AML-193 (cell line): ENCODE data around the gene ADRM1.

ENCODE experiments used
- DNase-seq, 2 experiments: peaks; one replicate each; lab custom pipeline; 2025; lab: John Stamatoyannopoulos, UW

The ADRM1 gene

GRCh38 chr20:62298577-62299249 is 4.1 kb upstream of the ADRM1 start:
- DNase-seq, result no peak

DNA sequence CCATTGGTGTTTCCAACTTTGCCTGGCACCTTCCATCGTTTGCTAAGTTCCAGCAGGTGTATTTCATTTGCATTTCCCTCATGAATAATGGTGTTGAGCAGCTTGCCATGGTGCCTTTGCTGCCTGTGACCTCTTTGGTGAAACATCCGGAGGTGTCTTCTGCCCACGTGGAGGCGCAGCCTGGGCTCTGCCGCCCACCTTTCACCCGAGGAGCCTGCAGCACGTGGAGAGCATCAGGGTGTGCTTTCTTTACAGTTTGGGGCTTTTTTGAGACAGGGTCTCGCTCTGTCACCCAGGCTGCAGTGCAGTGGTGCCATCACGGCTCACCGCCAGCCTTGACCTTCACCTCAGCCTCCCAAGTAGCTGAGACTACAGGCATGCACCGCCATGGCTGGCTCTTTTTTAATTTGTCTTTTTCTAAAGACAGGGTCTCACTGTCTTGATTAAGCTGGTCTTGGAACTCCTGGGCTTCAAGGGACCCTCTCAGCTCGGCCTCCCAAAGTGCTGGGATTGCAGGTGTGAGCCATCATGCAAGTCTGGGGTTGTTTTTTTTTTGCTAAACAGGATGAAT is 3.0 kb upstream of the ADRM1 start:
- DNase-seq, result no peak

DNA sequence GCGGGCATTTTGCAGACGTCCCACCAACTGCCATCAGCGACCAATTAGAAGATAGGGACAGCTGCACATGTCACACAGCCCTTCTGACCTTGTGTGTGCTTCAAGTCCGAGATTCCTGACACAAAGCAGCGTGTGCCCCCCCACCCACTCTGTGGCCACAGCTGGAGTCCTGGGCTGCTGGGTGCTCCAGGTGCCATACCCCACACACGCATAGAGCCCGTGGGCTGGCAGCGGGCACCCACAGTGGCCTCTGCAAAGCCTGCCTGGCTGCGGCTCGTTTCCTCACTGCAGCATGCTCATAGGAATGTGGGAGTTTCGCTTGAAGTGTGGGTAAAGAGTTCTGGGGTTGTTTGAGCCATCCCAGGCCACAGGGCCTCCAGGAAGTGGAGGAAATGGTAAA is 2.5 kb upstream of the ADRM1 start:
- no peak for DNase-seq

- no peak for DNase-seq
These were observed 1.6 kb upstream of the ADRM1 start for GRCh38 chr20:62301111-62301668.

- DNase-seq, result peak; percentile 93 to 96
These were observed 940 bp upstream of the ADRM1 start for GRCh38 chr20:62301773-62302340.

- no peak for DNase-seq
These were observed 204 bp downstream of the ADRM1 start for GRCh38 chr20:62303062-62303339.

- no peak for DNase-seq
These were observed 786 bp downstream of the ADRM1 start for GRCh38 chr20:62303340-62304226.

GRCh38 chr20:62304331-62305148 is 1.7 kb downstream of the ADRM1 start:
- no peak for DNase-seq

- no peak for DNase-seq
These were observed 2.5 kb downstream of the ADRM1 start for GRCh38 chr20:62305149-62305764.

DNA sequence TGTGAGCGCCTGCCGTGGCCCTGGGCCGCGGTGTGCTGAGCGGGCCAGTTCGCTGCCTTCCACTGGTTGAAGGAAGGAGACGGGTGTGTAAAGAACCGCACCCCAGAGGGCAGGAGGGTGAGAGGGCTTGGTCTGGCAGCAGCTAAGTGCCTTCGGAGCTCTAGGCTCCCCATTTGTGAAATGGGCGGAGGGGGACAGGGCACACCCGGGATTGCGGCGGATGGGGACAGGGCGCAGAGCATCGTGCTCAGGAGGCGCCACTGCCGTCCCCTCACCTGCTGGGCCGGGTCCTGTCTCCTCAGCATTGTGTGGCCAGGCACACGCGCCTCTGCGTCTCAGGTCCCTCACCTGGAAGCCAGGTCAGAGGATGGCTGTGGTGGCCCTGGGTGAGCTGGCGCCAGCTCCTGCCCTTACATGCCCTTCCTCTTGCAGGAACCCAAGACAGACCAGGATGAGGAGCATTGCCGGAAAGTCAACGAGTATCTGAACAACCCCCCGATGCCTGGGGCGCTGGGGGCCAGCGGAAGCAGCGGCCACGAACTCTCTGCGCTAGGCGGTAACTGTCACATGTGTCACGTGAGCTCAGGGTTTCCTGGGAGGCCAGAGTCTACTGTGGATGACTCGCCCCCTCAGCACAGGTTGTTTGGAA is 3.1 kb downstream of the ADRM1 start:
- no peak for DNase-seq

DNA sequence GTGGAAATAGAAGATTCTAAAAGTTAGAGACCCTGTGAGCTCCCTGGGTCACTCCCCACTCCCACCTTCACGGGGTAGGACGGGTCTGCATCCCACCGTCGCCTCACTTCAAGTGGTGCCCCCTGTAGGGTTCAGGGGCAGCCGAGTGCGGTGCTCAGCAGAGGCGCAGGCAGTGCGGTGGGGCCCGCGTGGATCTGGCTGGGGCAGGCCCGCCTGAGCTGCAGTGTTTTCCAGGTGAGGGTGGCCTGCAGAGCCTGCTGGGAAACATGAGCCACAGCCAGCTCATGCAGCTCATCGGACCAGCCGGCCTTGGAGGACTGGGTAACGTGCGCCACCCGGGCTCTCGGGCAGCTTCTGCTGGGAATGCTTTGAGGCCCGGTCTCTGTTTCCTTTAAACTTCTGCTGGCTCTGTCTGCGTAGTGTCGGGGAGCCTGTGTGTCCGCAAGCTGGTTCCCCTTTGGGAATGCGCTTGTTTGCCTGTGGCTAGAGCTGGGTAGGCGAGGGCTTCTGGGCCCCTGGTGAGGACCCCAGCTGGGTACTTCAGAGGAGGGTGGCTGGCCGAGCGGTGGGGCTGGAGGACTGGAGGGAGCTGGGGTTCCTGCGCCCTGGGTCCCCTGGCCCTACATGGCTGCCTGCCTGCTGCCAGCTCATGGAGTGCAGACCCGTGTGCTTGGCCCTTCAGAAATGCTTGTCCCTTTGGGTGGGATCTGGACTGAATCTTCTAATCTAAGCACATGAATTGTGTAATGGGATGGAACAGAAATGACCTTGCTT is 3.8 kb downstream of the ADRM1 start:
- no peak for DNase-seq

- no peak for DNase-seq
These were observed 4.7 kb downstream of the ADRM1 start for GRCh38 chr20:62307226-62308101.

DNA sequence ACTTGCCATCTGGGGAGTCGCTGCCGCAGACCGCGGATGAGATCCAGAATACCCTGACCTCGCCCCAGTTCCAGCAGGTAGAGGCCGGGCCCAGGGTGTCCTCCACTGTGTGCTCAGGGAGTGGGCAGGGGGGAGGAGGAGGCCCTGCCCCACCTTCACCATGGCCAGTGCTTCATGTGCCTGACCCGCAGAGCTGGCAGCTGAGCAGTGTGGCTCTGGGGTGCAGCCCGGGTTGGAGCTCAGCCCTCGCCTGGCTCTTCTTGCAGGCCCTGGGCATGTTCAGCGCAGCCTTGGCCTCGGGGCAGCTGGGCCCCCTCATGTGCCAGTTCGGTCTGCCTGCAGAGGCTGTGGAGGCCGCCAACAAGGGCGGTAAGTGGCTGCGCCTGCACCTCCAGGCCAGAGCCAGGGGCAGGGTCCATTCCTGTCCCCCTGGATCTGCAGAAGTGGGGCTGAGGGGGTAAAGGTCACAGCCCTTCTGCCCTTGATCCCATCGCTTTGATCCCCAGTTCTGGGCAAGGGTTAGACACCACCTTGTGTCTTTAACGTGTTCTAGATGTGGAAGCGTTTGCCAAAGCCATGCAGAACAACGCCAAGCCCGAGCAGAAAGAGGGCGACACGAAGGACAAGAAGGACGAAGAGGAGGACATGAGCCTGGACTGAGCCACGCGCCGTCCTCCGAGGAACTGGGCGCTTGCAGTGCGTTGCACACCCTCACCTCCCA is 5.5 kb downstream of the ADRM1 start:
- DNase-seq, result no peak

DNA sequence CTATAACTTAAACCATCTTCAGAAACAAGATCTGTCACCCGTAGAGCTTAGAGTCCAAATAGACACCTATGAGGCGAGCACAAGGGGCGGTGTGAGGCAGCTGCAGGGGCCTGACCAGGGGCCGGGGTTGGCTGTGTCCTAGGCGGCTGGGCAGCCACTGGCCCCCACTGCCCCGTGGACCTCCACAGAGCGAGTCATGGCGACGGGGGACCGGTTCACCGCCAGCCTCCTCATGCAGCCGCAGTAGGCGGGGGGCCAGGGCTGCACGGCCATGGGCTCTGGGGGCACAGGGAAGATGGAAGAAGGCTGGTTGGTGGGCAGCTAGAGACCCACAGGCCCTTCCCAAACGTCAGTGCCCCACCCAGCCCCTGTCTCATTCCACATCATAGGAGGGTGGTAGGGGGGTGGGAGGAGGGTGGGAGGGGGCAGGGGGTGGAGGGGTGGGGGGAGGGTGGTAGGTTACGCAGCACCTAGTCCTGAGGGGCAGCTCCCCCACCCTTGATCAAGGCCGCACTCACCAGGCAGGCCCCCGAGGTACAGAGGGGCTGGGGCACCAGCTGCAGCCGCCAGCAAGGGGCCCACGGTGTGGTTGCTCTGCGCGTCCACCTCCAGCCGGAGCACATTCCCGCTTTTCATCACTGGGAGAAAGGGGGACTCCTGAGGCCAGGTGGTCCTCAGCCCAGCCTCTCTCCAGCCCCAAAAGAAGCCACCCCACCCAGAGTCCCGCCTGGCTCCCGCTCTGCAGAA is 6.6 kb downstream of the ADRM1 start:
- DNase-seq, result no peak

GRCh38 chr20:62309947-62310756 is 7.4 kb downstream of the ADRM1 start:
- DNase-seq, result no peak

DNA sequence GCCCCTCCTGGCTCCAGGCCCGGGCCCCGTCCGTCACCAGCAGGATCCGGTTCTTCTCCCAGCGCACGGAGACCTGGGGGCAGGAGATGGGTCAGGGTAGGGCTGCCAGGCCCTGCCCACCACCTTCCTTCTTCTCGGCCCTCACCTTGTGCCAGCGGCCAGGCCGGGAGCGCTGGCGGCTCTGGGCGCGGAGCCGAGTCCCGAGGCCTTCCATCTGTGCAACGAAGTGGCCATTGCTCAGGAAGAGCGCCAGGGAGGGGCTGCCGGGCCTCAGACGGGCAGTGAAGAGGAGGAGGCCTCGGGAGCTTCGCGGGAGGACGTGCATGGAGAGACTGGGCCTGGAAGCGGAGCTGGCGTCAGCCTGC is 7.9 kb downstream of the ADRM1 start:
- no peak for DNase-seq

DNA sequence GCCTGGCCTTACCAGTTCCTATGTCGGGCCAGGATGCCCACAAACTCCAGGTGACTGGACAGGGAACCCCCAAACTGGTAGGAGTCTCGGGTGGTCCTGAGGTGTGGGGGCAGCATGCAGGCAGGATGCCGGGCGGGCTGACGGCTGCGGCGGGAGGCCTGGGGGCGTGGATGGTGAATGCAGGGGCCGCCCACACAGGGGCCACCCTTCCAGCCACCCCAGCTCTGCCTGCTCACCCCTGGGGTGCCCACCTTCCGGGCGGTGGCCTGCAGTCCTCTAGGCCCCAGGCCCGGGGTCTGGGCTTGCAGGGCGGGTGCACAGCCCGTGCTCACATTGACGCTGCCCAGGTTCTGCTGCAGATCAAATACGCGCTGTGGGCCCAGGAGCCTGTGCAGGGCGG is 8.4 kb downstream of the ADRM1 start:
- no peak for DNase-seq
